Muscle layer of colon (tissue), 2 donors: Measurements from ENCODE around the gene GPR25.

Source experiments
- H3K27ac ChIP-seq: one replicate; pipeline ENCODE4 v1.7.0; 2013; ENCODE audit warnings: low read depth, mild to moderate bottlenecking, low read length, moderate library complexity
- H3K27me3 ChIP-seq, 2 donors: one replicate each; pipeline ENCODE4 v1.7.0; 2013; ENCODE audit warnings: low read length in 2 of 2, mild to moderate bottlenecking in 2 of 2; ENCODE audit not compliant: insufficient read depth in 2 of 2, control insufficient read depth in 1 of 2
- H3K36me3 ChIP-seq: one replicate; pipeline ENCODE4 v1.7.0; 2013; ENCODE audit warnings: mild to moderate bottlenecking, low read length; ENCODE audit not compliant: insufficient read depth
- H3K4me1 ChIP-seq: one replicate; pipeline ENCODE4 v1.7.0; 2013; ENCODE audit warnings: mild to moderate bottlenecking, low read length; ENCODE audit not compliant: insufficient read depth
- H3K4me3 ChIP-seq, 2 donors: one replicate each; pipeline ENCODE4 v1.7.0; 2013; ENCODE audit warnings: low read length in 2 of 2, low read depth in 1 of 2, mild to moderate bottlenecking in 1 of 2, moderate library complexity in 1 of 2
- H3K9ac ChIP-seq: one replicate; pipeline ENCODE4 v1.7.0; 2013; ENCODE audit warnings: low read length
- H3K9me3 ChIP-seq: one replicate; pipeline ENCODE4 v1.7.0; 2013; ENCODE audit warnings: mild to moderate bottlenecking, low read length
- donor health status: abdominal sarcoma.
- donor health status: Adenocarcinoma of cecum.

Gene GPR25

GRCh38 chr1:200896531-200897196 lies 23.9 kb downstream of the GPR25 start:
- peaks cover under 1% of the 10 kb centered on the region for H3K4me1 ChIP-seq
- no peaks in the 10 kb centered on the region for H3K9me3 ChIP-seq
- no peak overlapping the region for H3K9ac ChIP-seq
- H3K36me3 ChIP-seq, result no peaks in the 10 kb centered on the region
- no peak overlapping the region for H3K4me3 ChIP-seq
- H3K27me3 ChIP-seq, result peaks cover 0 to 16% of the 10 kb centered on the region in 2 donors
- H3K27ac ChIP-seq, result no peak overlapping the region

- Histone ChIP-seq H3K9ac (no peak overlapping the region), H3K36me3 (no peaks in the 10 kb centered on the region), H3K4me1 (no peaks in the 10 kb centered on the region), H3K9me3 (no peaks in the 10 kb centered on the region), H3K27ac (no peak overlapping the region), H3K27me3 (peaks cover 0 to 10% of the 10 kb centered on the region in 2 donors), H3K4me3 (no peak overlapping the region)
Measured at GRCh38 chr1:200897259-200897658, 24.5 kb downstream of the GPR25 start.

GRCh38 chr1:200899015-200899386 lies 26.2 kb downstream of the GPR25 start:
- H3K27ac ChIP-seq, result no peak overlapping the region
- H3K4me1 ChIP-seq, result no peaks in the 10 kb centered on the region
- H3K36me3 ChIP-seq, result no peaks in the 10 kb centered on the region

DNA sequence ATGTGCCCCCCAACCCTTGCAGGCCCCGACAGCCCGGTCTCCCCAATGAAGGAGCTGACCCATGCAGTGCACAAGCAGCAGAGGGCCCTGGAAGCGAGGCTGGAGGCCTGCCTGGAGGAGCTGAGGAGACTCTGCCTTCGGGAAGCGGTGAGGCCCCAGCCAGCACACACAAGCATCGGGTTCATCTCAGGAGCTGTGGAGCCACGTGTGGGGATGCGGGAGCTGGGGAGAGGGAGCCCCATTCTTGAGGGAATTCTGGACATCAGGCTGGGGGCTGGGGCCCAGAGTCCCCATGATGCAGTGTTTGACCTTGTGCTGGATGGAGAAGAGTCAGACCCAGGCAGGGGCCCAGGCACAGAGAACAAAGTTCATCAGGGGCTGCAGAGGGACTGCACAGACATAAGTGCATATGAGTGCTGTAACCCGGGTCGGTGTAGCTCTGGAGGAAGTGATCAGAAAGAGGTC lies 26.7 kb downstream of the GPR25 start:
- Histone ChIP-seq H3K4me1 (no peaks in the 10 kb centered on the region), H3K27ac (no peak overlapping the region), H3K4me3 (no peak overlapping the region), H3K9me3 (no peaks in the 10 kb centered on the region), H3K27me3 (peaks cover 0 to 4% of the 10 kb centered on the region in 2 donors), H3K36me3 (no peaks in the 10 kb centered on the region), H3K9ac (no peak overlapping the region)

More at GRCh38 chr1:200899015-200899386, 26.2 kb downstream of the GPR25 start:
- Histone ChIP-seq H3K4me3 (no peak overlapping the region), H3K9me3 (no peaks in the 10 kb centered on the region), H3K9ac (no peak overlapping the region), H3K27me3 (peaks cover 0 to 4% of the 10 kb centered on the region in 2 donors)

DNA sequence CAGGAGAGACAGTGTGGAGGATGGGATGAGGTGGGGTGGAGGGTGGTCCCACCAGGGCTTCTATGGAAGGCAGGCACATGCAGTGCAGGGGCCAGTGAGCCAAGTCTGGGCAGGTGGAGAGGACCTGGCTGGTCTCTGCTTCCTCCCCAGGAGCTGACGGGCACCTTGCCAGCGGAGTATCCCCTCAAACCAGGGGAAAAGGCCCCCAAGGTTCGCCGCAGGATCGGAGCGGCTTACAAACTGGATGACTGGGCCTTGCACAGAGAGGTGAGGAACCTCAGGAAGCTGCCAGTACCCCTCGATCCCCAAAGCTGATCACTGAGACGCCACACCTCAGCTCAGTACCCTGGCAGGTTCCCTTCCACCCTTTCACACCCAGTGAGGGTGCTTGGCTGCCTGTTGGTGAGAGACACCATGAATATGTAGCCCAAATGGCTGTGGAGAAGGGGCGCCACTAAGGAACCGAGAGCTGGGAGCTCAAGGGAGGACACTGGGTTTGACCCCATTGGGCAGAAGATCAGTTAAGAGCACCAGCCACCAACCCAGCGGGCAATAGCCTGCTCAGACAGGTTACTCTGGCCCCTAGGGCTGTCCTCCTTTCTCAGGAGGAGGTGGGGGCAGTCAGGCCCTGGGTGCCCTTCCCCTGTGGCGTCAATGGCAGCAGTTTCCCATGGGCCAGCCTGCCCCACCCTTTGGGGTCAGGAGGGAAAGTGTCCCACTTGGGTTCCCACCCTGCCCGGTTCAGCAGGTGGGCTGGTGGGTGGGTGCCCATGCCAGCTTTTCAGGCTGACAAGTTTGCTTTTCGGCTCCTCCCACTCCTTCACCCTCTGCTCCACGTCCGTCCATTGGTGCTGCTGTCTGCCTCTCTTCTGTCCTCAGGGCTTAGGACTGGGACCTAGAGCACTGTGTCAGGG lies 27.4 kb downstream of the GPR25 start:
- H3K36me3 ChIP-seq, result no peaks in the 10 kb centered on the region
- H3K27me3 ChIP-seq, result peaks cover 0 to 4% of the 10 kb centered on the region in 2 donors
- no peak overlapping the region for H3K9ac ChIP-seq
- no peaks in the 10 kb centered on the region for H3K4me1 ChIP-seq
- H3K9me3 ChIP-seq, result no peaks in the 10 kb centered on the region
- no peak overlapping the region for H3K4me3 ChIP-seq
- no peak overlapping the region for H3K27ac ChIP-seq

DNA sequence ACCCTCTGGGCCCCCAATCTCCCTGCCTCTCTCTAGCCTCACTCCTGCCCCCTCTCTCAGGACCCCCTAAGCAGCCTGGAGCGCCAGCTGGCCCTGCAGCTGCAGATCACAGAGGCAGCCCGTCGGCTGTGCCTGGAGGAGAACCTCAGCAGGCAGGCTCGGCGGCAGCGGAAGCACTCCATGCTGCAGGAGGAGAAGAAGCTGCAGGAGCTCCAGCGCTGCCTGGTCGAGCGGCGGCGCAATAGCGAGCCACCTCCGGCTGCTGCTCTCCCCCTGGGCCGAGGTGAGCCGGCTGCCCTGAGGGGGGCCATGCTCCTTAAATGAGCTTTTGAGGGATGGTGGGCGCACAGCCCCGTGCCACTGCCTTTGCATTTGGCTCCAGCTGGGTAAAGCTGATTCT lies 28.1 kb downstream of the GPR25 start:
- Histone ChIP-seq H3K9ac (no peak overlapping the region), H3K4me3 (no peak overlapping the region), H3K27me3 (peaks cover 0 to 4% of the 10 kb centered on the region in 2 donors), H3K36me3 (no peaks in the 10 kb centered on the region), H3K9me3 (no peaks in the 10 kb centered on the region), H3K4me1 (no peaks in the 10 kb centered on the region), H3K27ac (no peak overlapping the region)

GRCh38 chr1:200901350-200901749 lies 28.6 kb downstream of the GPR25 start:
- Histone ChIP-seq H3K4me3 (no peak overlapping the region), H3K27me3 (peaks cover 0 to 4% of the 10 kb centered on the region in 2 donors), H3K9ac (no peak overlapping the region), H3K36me3 (no peaks in the 10 kb centered on the region), H3K4me1 (no peaks in the 10 kb centered on the region), H3K27ac (no peak overlapping the region), H3K9me3 (no peaks in the 10 kb centered on the region)

- H3K9me3 ChIP-seq, result no peaks in the 10 kb centered on the region
- H3K4me3 ChIP-seq, result no peak overlapping the region
- no peak overlapping the region for H3K27ac ChIP-seq
- peaks cover 0 to 4% of the 10 kb centered on the region in 2 donors for H3K27me3 ChIP-seq
- H3K36me3 ChIP-seq, result no peaks in the 10 kb centered on the region
- no peak overlapping the region for H3K9ac ChIP-seq
- H3K4me1 ChIP-seq, result no peaks in the 10 kb centered on the region
Measured at GRCh38 chr1:200901796-200902444, 29.1 kb downstream of the GPR25 start.

DNA sequence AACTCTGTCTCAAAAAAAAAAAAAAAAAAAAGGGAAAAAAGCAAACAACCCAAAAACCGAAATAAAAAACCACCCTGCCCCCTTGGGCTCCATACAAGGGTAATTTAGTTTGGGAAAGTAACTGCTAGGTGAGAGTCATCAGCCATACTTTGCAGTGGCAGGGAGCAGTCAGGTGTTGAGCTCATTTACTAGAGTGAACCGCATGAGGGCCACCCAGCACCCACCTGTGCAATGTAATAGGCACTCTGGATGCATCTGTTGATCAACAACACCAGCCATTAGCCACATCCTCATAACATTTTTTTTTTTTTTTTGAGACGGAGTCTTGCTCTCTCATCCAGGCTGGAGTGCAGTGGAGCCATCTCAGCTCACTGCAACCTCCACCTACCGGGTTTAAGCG lies 31.0 kb downstream of the GPR25 start:
- no peak overlapping the region for H3K27ac ChIP-seq
- no peaks in the 10 kb centered on the region for H3K36me3 ChIP-seq
- H3K9ac ChIP-seq, result no peak overlapping the region
- peaks cover 0 to 4% of the 10 kb centered on the region in 2 donors for H3K27me3 ChIP-seq
- no peaks in the 10 kb centered on the region for H3K4me1 ChIP-seq
- H3K9me3 ChIP-seq, result no peaks in the 10 kb centered on the region
- no peak overlapping the region for H3K4me3 ChIP-seq

GRCh38 chr1:200904772-200905171 lies 32.0 kb downstream of the GPR25 start:
- Histone ChIP-seq H3K27me3 (peaks cover 0 to 4% of the 10 kb centered on the region in 2 donors), H3K4me3 (no peak overlapping the region), H3K4me1 (no peaks in the 10 kb centered on the region), H3K27ac (no peak overlapping the region), H3K9ac (no peak overlapping the region), H3K9me3 (no peaks in the 10 kb centered on the region), H3K36me3 (no peaks in the 10 kb centered on the region)

DNA sequence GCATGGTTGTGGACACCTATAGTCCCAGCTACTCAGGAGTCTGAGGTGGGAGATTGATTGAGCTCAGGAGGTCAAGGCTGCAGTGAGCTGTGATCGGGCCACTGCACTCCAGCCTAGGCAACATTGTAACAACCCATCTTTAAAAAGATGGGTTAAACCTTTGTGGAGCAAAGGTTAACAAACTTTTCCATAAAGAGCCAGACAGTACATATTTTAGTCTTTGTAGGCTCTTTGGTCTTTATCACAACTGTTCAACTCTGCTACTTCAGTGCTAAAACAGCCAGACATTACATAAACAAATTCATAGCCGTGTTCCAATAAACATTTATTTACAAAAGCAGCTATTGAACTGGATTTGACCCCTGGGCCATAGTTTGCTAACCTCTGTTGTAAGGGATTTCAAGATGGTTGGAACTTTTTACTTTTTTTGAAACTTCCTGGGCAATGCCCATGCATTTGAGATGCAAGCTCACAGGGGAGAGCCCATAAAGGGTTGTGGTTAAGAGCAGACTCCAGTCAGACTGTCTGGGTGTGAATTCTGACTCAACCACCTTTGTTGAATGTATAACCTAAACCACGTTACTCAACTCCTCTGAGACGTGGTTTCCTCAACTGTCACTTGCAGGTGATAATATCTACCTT lies 32.8 kb downstream of the GPR25 start:
- Histone ChIP-seq H3K4me3 (no peak overlapping the region), H3K9ac (no peak overlapping the region), H3K27me3 (no peaks in the 10 kb centered on the region), H3K27ac (no peak overlapping the region), H3K36me3 (no peaks in the 10 kb centered on the region), H3K4me1 (no peaks in the 10 kb centered on the region), H3K9me3 (no peaks in the 10 kb centered on the region)
